DMS114 treated with DMSO at 0.1 percent for 48 hours (cell line): Measurements from ENCODE around the gene CACNA1S.
A peak's percentile ranks its signal among the peaks of the same experiment; 100 is the strongest.

Source experiments
- DNase-seq: peaks from one replicate; lab custom pipeline; 2025; ENCODE audit not compliant: unreplicated experiment; lab: John Stamatoyannopoulos, UW

CACNA1S gene

DNA sequence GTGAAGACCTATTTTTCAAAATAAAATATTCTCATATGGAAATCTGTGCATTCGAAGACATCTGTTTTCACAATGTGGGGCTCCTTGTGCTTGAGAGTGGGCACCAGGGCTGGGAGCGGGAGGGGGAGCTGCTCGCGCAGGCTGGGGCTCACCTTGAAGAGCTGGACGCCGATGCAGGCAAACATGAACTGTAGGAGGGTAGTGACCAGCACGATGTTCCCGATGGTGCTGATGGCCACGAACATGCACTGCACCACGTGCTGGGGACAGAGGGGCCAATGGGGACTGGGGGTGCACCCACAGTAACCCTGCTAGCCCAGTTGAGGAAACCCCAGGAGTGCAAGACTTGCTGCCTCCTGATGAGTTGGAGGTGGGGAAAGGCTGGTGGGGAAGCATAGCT is 46.5 kb downstream of the CACNA1S start:
- no peak for DNase-seq

DNA sequence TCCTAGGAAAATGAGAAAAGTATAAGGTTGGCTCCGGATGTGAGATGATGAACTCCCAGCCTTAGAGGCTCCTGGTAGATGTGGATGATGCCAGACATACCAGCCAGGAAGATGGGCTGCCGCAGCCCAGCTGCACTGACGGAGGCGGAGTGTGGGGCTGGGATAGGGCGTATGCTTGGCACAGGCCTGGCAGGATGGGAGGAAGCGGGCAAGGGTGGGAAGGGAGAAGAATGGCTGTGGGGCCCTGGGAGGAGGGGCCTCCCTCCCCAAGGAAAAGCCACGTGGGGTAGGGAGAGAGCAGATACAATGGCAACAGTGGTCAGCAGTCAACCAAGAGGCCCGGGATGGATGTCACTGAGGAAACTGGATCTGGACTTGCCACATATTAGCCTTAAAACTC is 47.4 kb downstream of the CACNA1S start:
- no peak for DNase-seq

DNA sequence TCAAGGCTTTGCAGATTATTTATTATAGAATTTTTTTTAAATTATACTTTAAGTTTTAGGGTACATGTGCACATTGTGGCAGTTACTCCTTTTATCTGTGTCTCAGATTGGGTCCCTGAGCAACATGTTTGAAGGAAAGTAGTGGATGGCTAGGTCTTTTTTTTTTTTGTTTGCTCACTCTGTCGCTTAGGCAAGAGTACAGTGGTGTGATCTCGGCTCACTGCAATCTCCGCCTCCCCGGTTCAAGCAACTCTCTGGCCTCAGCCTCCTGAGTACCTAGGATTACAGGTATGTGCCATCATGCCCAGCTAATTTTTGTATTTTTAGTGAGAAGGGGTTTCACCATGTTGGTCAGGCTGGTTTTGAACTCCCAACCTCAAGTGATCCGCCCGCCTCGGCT is 49.1 kb downstream of the CACNA1S start:
- DNase-seq = no peak

DNA sequence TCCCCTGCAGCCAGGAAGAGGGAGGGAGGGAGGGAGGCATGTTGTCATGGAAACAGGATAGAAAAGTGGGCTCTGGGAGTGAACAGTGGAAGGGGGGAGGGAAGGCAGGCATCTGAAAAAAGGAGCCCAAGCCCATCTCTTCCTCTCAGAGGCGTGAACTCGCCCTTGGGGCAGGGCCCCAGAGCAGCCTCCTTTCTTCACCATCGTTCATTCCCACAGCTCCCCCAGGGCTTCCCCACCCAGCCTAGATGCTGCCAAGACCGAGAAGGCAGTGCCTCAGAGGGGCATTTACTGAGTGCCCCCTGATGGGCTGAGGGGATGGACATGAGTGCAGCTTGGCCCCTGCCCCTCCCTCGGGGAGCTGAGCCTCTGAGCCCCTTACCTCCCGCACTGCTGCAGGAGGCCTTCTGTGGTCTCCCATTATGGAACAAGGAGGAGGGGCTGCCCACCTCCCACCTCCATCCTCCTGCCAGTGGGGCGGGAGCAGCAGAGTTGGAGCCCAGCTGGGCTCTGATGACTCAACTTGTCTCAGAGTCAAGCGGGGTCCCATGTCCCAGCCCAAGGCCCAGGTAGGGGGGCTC is 49.6 kb downstream of the CACNA1S start:
- DNase-seq = no peak

DNA sequence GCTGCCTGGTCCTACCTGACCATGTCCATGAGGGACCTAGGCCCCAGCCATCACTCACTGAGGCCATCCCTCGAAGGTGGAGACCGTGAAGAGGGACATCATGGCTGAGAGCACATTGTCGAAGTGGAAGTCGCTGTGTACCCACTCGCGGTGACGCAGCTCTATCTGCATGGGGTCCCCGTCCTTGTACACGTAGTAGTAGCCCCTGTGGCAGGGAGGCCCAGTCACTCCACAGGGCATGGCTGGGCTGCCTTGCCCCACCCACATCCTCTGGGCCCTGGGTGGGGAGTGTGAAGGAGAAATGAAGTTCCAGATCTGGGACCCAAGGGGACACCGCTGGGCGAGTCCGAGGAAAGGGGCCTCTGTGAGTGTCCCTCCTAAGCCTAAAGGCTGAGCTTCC is 50.3 kb downstream of the CACNA1S start:
- no peak for DNase-seq

DNA sequence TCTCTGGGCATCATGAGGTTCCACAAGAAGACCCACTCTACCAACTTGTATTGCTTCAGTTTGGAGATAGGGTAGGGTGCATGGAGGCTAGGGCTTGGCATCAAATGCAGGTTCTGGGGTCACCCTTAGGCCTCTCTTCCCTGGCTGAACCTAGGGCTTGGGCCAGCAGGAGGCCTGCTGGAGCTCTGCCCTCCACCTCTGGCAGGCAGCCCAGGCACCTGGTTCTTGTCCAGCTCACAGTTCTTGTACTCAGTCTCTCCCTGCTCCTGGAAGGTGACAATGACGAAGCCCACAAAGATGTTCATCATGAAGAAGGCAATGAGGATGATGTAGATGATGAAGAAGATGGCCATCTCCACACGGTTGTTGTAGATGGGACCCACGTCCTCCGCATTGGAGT is 51.2 kb downstream of the CACNA1S start:
- DNase-seq = no peak

DNA sequence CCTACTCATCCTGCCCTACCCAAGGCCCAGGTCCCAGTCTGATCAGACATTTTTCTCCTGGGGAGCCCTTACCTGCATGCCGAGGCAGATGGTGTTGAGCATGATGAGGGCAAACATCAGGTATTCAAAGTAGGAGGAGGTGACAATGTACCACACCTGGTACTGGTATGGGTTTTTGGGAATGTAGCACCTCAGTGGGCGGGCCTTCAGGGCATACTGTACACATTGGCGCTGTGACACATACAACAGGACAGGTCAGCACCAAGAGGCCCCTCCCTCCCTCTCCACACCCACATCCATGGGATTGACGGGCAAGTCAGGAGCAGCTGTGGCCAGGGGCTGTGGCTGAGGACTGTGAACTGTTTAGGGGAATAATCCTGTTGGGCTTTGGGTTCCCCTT is 51.6 kb downstream of the CACNA1S start:
- DNase-seq = no peak

DNA sequence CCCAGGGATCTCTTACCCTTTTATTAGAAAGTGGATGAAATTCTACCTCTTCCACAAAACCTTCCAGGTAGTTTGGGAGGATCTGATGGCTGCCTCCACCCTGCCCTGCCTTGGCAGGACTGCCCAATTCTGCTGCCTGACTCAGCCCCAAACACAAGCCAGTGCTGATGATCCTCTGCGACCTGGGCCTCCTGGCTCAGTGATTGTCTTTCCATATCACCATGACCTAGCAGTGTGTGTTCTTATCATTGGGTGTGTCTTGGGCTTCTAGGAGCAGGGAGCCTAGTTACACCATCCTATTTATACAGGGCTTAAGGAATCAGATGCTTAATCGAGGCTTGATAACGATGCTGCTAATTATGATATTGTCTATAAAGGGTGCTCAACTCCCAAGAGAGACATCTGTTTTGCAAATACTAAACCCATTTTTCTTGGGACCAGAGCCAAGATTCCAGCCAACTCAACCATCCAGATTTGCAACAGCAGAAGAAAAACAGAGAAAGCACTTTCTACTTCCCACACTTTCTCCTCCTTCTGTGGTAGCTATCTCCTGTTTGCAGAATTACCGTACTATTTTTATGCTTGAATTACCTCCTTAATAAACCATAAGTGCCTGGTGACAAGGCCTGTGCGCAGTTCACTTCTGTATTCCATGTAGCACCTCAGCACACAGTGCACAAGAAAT is 52.2 kb downstream of the CACNA1S start:
- DNase-seq = no peak

DNA sequence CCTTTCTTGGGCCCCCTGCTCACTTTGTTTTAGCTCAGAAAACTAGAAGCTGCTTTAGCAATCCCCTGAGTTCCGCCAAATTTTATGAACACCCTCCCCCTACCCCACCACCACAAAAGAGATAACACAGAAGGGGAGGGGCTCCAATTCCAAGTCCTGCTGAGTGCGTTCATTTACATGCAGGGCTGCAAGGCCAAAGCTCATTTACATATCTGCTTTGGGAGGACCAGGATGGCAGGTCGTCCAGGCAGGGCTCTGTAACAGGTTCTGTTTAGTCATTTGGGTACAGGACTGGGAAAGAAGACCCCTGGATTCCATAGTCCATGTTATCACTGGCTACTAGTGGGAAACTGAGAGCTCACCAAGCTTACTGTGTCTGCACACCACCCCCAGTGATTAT is 52.8 kb downstream of the CACNA1S start:
- no peak for DNase-seq

DNA sequence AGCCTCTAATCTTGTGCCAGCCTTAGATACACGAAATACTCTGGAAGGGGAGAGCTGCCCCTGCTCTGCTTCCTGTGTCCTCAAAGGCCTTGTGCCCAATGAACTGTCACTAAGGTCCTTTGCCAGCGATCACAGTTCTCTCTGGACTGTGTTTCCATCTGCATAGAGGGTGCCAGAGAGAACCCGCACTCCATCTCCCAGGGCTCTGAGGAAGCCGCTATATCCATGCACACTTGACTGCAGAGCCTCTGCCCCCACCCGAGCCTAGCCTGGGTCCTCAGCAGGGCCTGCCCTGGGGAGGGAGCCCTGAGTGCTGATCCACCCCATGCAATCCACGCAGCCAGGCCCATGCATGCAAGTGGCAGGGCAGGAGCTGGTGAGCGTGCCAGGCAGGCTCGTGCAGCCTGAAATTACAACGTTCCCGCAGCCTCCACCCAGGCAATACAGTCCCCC is 58.1 kb downstream of the CACNA1S start:
- no peak for DNase-seq

DNA sequence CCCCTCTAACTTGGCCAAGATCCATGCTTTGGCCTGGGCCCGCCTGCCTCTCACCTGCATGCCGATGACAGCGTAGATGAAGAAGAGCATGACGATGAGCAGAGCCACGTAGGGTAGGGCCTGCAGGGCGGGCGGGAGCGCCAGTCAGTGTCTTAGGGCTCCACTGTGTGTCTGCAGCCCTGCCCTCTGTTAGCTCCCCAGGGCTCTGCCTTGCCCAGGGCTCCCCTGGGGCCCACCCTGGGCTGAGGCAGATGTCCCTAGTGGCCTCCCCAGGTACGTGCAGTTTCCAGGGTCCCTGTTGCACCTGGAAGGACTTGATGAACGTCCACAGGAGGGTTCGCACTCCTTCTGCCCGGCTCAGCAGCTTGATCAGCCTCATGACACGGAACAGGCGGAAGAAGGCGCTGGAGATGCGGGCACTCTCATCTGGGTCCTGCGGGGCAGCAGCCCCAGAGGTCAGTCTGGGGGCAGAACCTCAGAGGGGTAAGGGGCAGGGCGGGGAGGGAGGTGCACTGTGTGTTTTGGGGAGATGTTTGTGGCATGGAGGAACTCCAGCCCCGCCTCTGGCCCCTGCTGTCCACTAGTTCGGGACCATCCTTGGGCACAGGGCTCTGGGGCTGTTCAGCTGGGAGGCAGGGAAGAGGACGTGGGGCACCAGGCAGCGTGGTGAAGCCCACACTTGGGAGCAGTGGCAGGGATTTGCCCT is 58.9 kb downstream of the CACNA1S start:
- DNase-seq = no peak

DNA sequence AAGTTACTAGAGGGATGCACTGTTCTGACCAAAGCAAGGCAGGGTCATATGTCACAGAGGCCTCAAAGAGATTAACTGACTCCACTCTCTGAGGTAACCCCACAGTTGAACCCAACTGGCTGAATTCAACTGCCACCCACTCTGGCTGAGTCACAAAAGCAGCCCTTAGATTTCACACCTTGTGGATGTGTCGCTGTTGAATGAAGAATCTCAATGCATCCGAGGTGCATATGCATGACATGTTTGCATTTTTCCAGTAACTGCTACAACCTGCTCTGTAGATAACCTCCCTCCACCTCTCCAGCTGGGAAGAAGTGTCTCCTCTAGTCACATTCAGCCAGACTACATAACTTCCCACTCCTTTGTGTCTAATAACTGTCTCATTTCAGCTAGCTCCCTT is 60.8 kb downstream of the CACNA1S start:
- DNase-seq = no peak

DNA sequence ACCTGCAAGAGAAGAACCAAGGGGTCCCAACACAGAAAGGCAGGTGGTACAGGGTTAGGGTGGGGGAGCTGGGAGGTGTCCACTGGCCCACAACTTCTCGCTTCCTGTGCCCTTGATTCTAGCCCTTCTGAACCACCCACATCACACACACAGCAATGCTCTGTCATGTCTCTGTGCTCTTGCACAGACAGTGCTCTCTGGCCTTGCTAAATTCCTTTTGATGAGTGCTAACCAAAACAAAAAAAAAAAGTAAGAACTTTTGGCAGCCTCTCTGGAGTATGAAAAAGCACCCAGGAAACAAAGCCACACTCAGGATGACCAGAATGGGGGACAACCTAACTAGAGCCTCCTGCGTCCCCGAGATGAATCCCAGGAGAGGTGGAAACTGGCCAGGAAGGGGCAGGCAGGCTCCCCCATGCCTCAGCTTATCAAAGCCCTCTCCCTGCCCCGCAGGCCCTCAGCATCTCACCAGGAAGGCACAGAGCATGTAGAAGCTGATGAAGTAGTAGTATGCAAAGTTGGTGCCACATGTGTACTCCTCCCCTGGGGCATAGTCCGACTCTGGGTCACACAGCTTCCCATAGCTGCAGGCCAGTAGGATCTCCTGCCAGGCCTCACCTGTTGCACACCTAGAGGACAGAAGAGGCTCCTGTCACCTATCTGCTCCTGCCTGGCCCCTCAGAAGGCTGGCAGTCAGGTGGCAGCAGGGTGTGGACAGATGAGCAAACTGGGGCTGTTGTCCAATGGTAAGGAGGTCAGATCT is 61.5 kb downstream of the CACNA1S start:
- no peak for DNase-seq

DNA sequence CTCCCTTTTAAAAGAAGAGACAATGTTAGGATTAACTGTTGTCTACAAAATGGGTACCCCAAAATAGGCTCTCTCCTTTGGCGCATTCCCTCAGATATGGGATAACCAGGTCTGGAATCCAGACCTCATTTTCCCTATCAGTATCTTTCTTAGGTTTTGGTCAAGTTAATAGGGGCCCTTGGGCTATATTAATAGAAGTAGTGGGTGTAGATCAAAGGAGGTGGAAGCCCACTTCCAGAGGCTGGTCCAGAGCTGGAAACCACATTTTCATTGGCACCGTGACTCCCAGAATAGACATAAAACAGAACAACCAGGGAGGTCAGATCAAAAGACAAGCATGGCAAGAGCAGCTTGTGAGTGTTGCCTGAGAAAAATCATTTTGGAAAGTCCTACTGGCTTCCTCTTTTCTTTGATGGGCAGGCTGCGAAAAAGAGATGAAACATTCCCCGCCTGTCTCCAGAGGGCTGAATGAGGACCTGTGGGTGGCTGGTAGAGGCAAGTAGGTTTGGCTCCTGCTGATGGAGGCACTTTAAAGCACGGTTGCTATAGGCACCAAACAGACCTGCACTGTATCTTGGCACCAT is 62.9 kb downstream of the CACNA1S start:
- DNase-seq = no peak

DNA sequence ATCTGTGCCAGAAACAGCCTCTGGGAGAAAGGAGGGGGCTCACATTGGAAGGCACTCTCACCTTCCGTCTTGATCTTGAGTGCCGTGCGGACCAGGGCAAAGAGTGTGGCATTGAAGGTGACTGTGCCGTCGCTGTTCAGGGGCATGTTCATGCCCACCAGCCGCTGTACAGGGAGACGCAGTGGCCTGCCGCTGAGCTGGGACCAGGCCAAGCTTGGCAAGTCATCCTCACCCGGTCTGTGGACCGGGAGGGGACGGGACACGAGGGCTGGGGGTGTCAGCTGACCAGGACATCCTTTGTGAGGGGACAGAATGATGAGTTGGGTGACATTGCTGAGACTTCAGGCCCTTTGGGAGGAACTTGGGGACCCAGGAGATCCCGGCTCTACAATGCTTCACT is 63.7 kb downstream of the CACNA1S start:
- no peak for DNase-seq

DNA sequence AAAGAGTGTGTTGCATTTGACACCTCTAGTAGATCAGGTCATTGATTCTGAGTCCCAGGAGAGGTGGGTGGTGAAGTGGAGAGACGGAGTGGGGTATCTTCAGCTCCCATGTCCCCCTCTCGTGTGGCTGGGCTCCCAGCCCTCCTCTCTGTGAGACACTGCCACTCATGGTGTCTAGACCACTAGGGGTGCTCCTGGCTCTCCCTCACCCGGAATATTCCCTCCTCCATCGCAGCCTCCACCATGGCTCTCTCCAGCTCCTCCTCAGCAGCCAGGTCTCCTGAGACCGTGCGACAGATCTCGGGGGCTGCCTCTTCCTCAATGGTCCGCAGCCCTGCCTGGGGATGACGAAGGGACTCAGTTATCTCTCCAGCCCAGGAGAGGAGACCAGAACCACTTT is 68.1 kb downstream of the CACNA1S start:
- DNase-seq = no peak

DNA sequence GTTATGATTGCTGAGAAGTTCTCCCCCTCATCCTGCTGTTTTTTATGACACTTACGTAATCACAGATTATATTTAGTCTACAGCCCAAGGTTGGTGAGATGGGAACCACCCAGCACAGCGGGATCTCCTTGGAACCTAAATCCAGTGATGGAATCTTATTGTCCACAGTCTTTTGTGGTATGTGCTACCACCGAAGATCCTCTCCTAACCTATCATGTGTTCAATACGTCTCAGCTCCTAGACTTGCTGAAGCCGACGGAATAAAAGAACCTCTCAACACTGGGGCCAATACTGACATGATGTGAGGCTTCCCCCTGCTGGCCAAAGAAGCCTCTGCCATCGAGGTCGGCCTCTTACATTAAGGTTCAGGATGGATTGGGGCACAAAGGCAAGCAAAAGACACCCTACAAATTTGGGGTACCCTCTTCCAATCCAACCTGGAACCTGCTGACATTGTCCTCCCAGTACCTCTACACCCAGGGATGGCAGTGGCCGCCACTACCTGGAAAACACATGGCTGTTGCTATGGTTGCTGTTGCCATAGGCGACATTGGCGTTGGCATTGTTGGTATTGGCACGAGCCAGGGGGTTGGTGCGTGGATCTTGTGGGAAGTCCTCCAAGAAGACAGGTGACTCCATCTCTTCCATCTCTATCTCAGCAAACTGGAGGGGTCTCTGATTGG is 69.3 kb downstream of the CACNA1S start:
- DNase-seq = peak; percentile 39

DNA sequence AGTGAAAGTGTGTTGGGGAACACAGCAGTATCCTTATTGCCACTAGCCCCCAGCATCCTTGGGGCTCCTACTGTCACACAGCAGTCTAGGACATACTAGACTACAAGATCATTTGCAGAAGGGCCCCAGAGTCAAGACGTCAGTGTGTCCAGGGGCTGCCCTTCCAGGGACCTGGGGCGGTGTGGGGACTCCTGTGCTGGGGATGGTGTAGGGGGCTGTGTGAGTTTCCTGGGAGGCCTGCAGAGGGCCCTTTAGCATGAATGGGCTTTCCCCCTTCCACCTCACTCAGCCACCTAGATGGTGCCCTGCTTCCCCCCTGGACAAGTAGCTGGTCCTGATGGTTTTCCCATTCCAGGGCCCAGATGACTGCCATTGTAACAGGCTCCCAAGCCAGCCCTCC is 71.2 kb downstream of the CACNA1S start:
- DNase-seq = no peak

DNA sequence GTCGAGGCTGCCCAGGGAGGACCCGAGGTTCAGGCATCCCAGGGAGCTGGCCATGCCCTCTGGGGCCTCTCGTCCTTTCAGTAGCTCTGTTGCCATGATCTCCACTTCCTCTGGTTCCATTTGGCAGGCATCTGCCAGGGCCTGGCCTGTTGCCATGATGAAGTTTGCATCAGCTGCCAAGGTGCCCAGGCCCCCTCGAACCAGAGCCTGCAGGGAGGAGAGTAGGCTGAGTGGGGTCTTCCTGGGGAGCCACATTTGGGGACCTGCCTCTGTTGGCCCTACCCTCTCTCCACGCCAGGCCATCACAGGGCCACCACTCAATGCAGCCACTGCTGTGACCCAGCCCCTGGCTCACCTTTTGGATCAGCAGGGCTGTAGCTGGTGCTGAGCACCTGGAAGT is 72.3 kb downstream of the CACNA1S start:
- DNase-seq = no peak

DNA sequence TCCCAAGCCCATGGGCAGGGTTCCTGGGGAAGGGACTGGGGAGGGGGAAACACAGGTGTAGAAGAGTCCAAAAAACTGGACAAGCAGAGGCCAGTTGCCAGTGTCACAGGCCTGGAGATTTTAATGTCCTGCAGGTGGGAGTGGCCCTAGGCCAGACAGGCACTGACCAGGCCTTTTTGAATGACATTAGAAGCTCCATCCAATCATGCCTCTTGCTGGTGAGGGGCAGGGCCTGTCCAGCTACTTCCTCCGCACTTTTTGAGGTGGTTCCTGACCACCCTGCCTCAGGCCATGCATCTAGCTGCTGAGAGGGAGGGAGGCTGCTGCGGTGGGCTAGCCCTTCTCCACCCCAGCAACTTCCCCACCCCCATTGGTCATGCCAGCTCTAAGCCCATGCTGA is 72.8 kb downstream of the CACNA1S start:
- no peak for DNase-seq
